ENCODE data around the gene UTP20.

- TF ChIP-seq, protein P1, sequence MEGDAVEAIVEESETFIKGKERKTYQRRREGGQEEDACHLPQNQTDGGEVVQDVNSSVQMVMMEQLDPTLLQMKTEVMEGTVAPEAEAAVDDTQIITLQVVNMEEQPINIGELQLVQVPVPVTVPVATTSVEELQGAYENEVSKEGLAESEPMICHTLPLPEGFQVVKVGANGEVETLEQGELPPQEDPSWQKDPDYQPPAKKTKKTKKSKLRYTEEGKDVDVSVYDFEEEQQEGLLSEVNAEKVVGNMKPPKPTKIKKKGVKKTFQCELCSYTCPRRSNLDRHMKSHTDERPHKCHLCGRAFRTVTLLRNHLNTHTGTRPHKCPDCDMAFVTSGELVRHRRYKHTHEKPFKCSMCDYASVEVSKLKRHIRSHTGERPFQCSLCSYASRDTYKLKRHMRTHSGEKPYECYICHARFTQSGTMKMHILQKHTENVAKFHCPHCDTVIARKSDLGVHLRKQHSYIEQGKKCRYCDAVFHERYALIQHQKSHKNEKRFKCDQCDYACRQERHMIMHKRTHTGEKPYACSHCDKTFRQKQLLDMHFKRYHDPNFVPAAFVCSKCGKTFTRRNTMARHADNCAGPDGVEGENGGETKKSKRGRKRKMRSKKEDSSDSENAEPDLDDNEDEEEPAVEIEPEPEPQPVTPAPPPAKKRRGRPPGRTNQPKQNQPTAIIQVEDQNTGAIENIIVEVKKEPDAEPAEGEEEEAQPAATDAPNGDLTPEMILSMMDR (IDR thresholded peaks at IDR 0.05): no peak
- TF ChIP-seq POLR2AphosphoS5 (IDR thresholded peaks at IDR 0.05): no peak
These were observed 45.7 kb downstream of the UTP20 start for GRCh38 chr12:101325590-101325989.
